ENCODE results near the gene HYI.

Gene HYI

DNA sequence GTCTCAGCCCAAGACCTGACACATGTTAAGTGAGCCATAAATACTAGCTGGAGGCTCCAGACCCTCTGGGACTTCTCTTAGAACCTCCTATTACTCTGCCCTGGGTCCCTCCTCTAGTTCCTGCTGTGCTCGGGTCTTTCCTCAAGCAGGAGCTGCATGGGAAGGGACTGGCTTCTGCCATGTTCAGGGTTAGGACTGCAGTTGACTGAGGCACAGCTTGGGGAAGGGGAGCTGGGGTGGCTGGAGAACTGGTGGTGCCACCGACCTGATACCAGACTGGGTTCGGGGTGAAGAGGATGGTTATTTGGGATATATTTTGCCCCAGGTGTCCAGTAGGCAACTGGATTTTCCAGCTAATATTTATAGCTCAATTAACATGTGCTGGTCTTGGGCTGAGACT lies 15.7 kb downstream of the HYI start:
- no peak for TF ChIP-seq BHLHE40 (IDR thresholded peaks at IDR 0.05; ENCODE audit: borderline replicate concordance)
- no peak for TF ChIP-seq ELF4 (IDR thresholded peaks at IDR 0.05)
- no peak for TF ChIP-seq FOXK2 (IDR thresholded peaks at IDR 0.05)
- no peak for TF ChIP-seq ARNT (IDR thresholded peaks at IDR 0.05)
- TF ChIP-seq, protein P1, sequence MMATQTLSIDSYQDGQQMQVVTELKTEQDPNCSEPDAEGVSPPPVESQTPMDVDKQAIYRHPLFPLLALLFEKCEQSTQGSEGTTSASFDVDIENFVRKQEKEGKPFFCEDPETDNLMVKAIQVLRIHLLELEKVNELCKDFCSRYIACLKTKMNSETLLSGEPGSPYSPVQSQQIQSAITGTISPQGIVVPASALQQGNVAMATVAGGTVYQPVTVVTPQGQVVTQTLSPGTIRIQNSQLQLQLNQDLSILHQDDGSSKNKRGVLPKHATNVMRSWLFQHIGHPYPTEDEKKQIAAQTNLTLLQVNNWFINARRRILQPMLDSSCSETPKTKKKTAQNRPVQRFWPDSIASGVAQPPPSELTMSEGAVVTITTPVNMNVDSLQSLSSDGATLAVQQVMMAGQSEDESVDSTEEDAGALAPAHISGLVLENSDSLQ (IDR thresholded peaks at IDR 0.05), result no peak
- TF ChIP-seq NFRKB (IDR thresholded peaks at IDR 0.05), result no peak
- no peak for TF ChIP-seq LEF1 (IDR thresholded peaks at IDR 0.05; ENCODE audit: borderline replicate concordance)
- no peak for TF ChIP-seq ZNF384 (IDR thresholded peaks at IDR 0.05)
- no peak for TF ChIP-seq L3MBTL2 (conservative IDR thresholded peaks at IDR 0.05)
- TF ChIP-seq SUZ12 (IDR thresholded peaks at IDR 0.05), result no peak
- TF ChIP-seq CTBP1 (IDR thresholded peaks at IDR 0.05; ENCODE audit: borderline replicate concordance), result no peak
- TF ChIP-seq HDGF (IDR thresholded peaks at IDR 0.05; ENCODE audit: borderline replicate concordance), result no peak
- no peak for DNase-seq (ENCODE audit: extremely low spot score)
- ChIA-PET CTCF (no interaction called here), POLR2A (no interaction called here)

- CTCF ChIA-PET, result no interaction called here
- TF ChIP-seq TARDBP (IDR thresholded peaks at IDR 0.05), result no peak
- TF ChIP-seq SUZ12 (IDR thresholded peaks at IDR 0.05), result no peak
- TF ChIP-seq ZNF384 (IDR thresholded peaks at IDR 0.05), result no peak
- no peak for TF ChIP-seq ELF4 (IDR thresholded peaks at IDR 0.05)
- TF ChIP-seq LEF1 (IDR thresholded peaks at IDR 0.05; ENCODE audit: borderline replicate concordance), result no peak
- TF ChIP-seq CTBP1 (IDR thresholded peaks at IDR 0.05; ENCODE audit: borderline replicate concordance), result no peak
- TF ChIP-seq FOXA1 (IDR thresholded peaks at IDR 0.05), result no peak
- TF ChIP-seq, protein P1 (IDR thresholded peaks at IDR 0.05), result no peak
- TF ChIP-seq SP1 (IDR thresholded peaks at IDR 0.05), result no peak
- no peak for TF ChIP-seq FOXK2 (IDR thresholded peaks at IDR 0.05)
- TF ChIP-seq NFRKB (IDR thresholded peaks at IDR 0.05), result no peak
- no peak for TF ChIP-seq BHLHE40 (IDR thresholded peaks at IDR 0.05; ENCODE audit: borderline replicate concordance)
- no peak for TF ChIP-seq L3MBTL2 (conservative IDR thresholded peaks at IDR 0.05)
- no peak for TF ChIP-seq ARNT (IDR thresholded peaks at IDR 0.05)
- no peak for TF ChIP-seq FOXM1 (IDR thresholded peaks at IDR 0.05; ENCODE audit: borderline replicate concordance)
- DNase-seq (ENCODE audit: extremely low spot score), result no peak
- POLR2A ChIA-PET, result interaction anchor here (0.9 kb wide), 1 partner anchor 12 kb away, joined by 4 read pairs; no protein-coding TSS in a partner anchor
These were observed 16.4 kb downstream of the HYI start for GRCh38 chr1:43437031-43437973.

- no peak for TF ChIP-seq ZNF384 (IDR thresholded peaks at IDR 0.05)
- no peak for TF ChIP-seq SP1 (IDR thresholded peaks at IDR 0.05)
- TF ChIP-seq L3MBTL2 (conservative IDR thresholded peaks at IDR 0.05), result no peak
- TF ChIP-seq LEF1 (IDR thresholded peaks at IDR 0.05; ENCODE audit: borderline replicate concordance), result no peak
- no peak for TF ChIP-seq TARDBP (IDR thresholded peaks at IDR 0.05)
- no peak for TF ChIP-seq SUZ12 (IDR thresholded peaks at IDR 0.05)
- ChIA-PET CTCF (no interaction called here), POLR2A (interaction anchor here (0.9 kb wide), 1 partner anchor 13 kb away, joined by 4 read pairs; no protein-coding TSS in a partner anchor)
- DNase-seq (ENCODE audit: extremely low spot score), result no peak
These were observed 17.4 kb downstream of the HYI start for GRCh38 chr1:43436371-43436770.

GRCh38 chr1:43435146-43436145 lies 18.3 kb downstream of the HYI start:
- POLR2A ChIA-PET, result interaction anchor here (1.1 kb wide), 1 partner anchor 26 kb away, joined by 3 read pairs; no protein-coding TSS in a partner anchor
- CTCF ChIA-PET, result no interaction called here
- TF ChIP-seq NFRKB (IDR thresholded peaks at IDR 0.05) (no peak), FOXK2 (IDR thresholded peaks at IDR 0.05) (no peak), LEF1 (IDR thresholded peaks at IDR 0.05; ENCODE audit: borderline replicate concordance) (no peak), CTBP1 (IDR thresholded peaks at IDR 0.05; ENCODE audit: borderline replicate concordance) (no peak), BHLHE40 (IDR thresholded peaks at IDR 0.05; ENCODE audit: borderline replicate concordance) (no peak), L3MBTL2 (conservative IDR thresholded peaks at IDR 0.05) (no peak), FOXA1 (IDR thresholded peaks at IDR 0.05) (no peak), FOXM1 (IDR thresholded peaks at IDR 0.05; ENCODE audit: borderline replicate concordance) (no peak), TARDBP (IDR thresholded peaks at IDR 0.05) (no peak), HDGF (IDR thresholded peaks at IDR 0.05; ENCODE audit: borderline replicate concordance) (no peak), ZNF384 (IDR thresholded peaks at IDR 0.05) (no peak), SUZ12 (IDR thresholded peaks at IDR 0.05) (no peak), SP1 (IDR thresholded peaks at IDR 0.05) (no peak), ELF4 (IDR thresholded peaks at IDR 0.05) (no peak), ARNT (IDR thresholded peaks at IDR 0.05) (no peak)
- TF ChIP-seq, protein P1 (IDR thresholded peaks at IDR 0.05), result no peak
- DNase-seq (ENCODE audit: extremely low spot score), result no peak

DNA sequence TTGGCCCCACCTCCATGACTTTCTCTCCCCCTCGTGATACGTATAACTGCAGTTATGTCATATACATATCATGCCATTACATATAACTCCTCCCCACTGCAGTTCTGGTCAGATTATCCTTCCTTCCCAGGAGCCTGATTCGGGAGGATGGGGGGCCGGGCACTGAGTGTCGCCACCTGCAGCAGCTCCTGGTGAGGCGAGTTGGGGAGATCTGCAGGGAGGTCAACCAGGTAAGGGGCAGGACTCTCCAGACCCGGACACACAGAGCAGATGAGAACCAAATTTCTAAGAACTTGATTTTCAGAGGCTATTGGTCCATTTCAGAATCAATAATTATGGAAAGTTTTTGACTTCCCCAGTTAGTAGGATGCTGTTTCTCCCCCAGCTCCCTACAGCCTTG lies 19.5 kb downstream of the HYI start:
- POLR2A ChIA-PET, result interaction anchor here (1.1 kb wide), 1 partner anchor 28 kb away, joined by 3 read pairs; no protein-coding TSS in a partner anchor
- no peak for TF ChIP-seq SP1 (IDR thresholded peaks at IDR 0.05)
- no peak for TF ChIP-seq BHLHE40 (IDR thresholded peaks at IDR 0.05; ENCODE audit: borderline replicate concordance)
- TF ChIP-seq SUZ12 (IDR thresholded peaks at IDR 0.05), result no peak
- TF ChIP-seq FOXA1 (IDR thresholded peaks at IDR 0.05), result no peak
- TF ChIP-seq FOXK2 (IDR thresholded peaks at IDR 0.05), result no peak
- TF ChIP-seq ELF4 (IDR thresholded peaks at IDR 0.05), result no peak
- TF ChIP-seq L3MBTL2 (conservative IDR thresholded peaks at IDR 0.05), result no peak
- TF ChIP-seq LEF1 (IDR thresholded peaks at IDR 0.05; ENCODE audit: borderline replicate concordance), result no peak
- TF ChIP-seq FOXM1 (IDR thresholded peaks at IDR 0.05; ENCODE audit: borderline replicate concordance), result no peak
- TF ChIP-seq ZNF384 (IDR thresholded peaks at IDR 0.05), result no peak
- TF ChIP-seq CTBP1 (IDR thresholded peaks at IDR 0.05; ENCODE audit: borderline replicate concordance), result no peak
- no peak for TF ChIP-seq TARDBP (IDR thresholded peaks at IDR 0.05)
- TF ChIP-seq NFRKB (IDR thresholded peaks at IDR 0.05), result no peak
- TF ChIP-seq ARNT (IDR thresholded peaks at IDR 0.05), result no peak
- TF ChIP-seq, protein P1 (IDR thresholded peaks at IDR 0.05), result no peak
- TF ChIP-seq HDGF (IDR thresholded peaks at IDR 0.05; ENCODE audit: borderline replicate concordance), result no peak
- CTCF ChIA-PET, result no interaction called here
- DNase-seq (ENCODE audit: extremely low spot score), result no peak

Measured in HEK293T (cell line).